Stimulated activated CD4-positive, alpha-beta T cell treated with anti-CD3 and anti-CD28 coated beads, Interleukin-1b, Interleukin-23, amount 100 ng/mL, for 24 hours (primary cell): Measurements from ENCODE around the gene FMN1.
"Not testable (repeated sequence)": the region's sequence is repeated elsewhere in the genome, so short reads cannot be mapped to it uniquely, and the experiment has no call there.

Source experiments
- DNase-seq, 4 experiments: peaks; one replicate each; pipeline ENCODE4 v3.0.0-alpha.2; 2020; ENCODE audit warnings: low read depth in 4 of 4, low spot score in 1 of 4

Gene FMN1

DNA sequence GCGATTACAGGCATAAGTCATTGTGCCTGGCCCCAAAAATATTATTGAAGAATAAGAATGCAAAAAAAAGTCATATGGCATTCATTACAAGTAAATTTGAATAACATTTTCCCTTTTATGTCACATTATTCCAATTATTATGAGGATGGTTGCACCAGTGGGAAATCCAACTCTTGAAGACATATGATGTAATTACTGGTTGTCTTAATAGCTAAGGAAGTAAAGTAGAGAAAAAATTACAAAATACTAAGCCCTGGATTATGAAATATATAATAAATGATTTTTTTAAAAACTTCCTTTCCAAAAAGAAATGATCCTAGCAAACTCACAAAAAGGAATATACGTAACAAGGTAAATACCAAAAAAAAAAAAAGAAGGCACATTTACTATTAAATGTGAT lies 98.9 kb downstream of the FMN1 start:
- no peak for DNase-seq

GRCh38 chr15:33094336-33094735 lies 100.2 kb downstream of the FMN1 start:
- DNase-seq = no peak

DNA sequence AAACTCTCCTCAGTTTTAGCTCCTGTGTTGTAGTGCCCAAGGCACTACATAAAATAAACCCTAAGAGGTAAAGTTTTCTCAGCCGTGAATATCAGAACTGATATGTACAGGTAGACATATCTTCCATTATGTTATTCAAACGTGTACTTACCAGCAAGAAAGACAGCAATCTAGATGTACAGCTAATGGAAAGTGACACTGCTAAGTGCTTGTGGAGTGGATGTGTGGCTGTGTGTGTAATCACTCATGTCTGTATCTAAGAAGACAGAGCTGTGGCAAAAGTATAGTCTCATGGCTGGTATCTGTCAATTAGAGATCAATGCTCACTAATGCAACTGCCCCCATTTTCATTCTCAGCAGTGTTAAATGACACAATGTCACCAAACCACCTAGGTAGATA lies 101.3 kb downstream of the FMN1 start:
- DNase-seq = no peak

DNA sequence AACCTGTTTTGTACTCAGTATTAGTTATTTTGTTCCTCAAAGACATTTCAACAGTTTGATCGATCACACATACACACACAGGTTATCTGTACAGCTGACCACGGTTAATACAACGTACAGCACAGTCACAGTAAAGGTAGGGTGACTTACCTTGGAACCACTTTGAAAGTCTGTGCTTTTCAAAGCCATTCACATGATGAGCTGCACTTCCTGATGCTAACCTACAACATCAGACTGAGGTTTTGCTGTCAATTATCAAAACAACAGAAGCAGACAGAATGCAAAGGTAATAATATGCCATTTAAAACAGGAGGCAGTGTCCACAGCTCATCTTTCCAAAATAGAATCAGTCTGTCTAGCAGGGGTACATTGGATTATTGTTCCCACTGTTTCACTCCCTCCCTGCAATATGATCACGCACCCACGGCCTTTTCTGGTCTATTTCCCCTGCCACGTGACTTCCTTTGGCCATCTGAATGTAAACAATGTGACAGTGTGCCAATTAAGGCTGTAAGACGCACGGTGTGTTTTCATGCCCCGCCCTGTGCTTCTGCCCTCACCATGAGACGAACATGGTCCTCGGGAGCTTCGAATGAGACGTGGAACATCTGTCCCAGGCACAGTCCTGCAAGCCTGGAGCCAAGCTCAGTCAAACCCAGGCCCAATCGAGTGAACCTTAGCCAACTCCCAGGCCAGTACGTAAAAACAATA lies 102.4 kb downstream of the FMN1 start:
- no peak for DNase-seq

DNA sequence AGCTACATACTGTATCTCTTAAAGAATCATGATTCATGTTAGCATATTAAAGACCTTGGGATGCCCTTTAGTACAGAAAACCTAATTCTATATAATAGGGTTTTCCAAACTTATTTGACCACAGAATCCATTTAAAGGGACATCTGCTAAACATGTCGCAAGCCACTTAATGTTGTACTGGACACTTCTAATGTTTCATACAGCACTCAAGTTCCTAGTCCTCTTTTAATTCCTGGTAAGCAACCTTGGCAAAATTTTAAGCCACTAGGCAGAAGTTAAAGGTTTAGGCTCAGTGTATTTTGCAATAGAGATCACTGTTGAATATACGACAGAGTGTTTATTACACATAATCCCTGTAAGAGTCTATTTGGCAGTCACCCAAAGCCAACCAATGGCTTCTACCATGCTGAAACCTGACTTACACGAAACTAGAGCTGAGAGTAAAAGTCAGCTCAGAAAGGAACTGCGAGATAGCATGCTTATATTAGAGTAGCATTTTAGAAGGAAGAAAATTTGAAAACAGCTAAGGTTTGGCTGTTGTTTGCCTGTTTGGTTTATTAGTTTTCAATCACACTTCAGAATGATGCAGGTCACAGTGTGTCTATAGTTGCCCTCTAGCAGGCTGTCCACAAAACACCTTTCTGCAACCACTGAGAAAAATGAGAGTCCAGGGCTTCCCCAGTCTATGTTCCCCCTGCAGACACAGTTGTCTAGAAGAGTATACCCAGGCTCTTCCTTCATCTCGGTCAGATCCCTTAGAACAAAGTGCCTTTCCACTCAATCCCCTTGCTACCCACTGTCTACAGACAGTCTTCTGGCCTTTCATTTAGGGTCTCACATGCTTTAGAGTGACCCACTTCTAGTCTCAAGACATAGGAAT lies 104.4 kb downstream of the FMN1 start:
- no peak for DNase-seq

- DNase-seq = no peak
Observed at GRCh38 chr15:33089165-33089877, 105.2 kb downstream of the FMN1 start.

- DNase-seq = no peak
Observed at GRCh38 chr15:33086500-33087121, 107.9 kb downstream of the FMN1 start.

DNA sequence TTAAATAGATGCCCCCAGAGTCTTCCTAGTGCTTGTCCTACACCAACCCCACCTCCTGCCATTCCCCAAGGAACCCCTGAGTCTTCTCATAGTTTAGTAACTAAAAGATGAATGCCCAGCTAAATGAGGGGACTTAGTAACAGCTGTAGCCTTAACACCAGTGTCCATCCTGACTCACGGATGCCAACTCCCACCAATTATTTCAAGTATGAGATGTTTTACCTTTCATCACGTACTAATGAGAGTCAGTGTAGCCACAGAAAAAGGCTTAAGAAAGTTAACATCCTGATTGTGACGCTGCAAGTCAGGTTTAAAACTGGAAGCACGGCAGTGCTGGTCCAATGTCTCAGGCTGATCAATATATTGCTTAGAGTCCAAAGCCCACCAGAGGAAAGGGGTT lies 109.9 kb downstream of the FMN1 start:
- no peak for DNase-seq

- DNase-seq = no peak
Observed at GRCh38 chr15:33083232-33084081, 111.1 kb downstream of the FMN1 start.

- no peak for DNase-seq
Observed at GRCh38 chr15:33080006-33080405, 114.5 kb downstream of the FMN1 start.

DNA sequence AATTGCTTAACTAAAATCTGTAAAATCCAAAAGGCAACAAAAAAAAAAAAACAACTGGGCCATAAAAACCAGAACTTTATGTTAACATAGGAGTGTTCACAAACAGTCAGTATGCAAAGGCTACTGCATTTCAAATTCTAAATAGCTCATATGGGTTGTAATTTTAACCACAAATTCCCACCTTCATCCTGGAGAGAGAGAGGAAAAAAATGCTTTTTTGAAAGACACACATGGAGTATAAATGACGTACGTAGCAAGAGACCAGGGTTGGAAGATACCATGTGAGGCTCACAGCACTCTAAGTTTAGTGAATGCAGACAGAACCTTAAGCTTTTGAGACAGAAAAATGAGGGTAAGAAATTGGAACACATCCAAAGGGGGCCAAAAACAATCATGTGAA lies 115.9 kb downstream of the FMN1 start:
- no peak for DNase-seq

DNA sequence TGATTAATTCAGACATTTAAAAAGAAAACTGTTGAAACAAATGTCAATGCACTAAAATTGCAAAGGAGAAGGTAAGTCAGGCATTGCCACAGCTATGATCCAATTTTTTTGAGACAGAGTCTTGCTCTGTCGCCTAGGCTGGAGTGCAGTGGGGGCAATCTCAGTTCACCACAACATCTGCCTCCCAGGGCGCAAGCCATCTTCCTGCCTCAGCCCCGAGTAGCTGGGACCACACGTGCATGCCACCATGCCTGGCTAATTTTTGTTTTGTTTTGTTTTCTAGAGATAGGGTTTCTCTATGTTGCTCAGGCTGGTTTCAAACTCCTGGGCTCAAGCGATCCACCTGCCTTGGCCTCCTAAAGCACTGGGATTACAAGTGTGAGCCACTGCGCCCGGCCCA lies 117.6 kb downstream of the FMN1 start:
- no peak for DNase-seq

- no peak for DNase-seq
Observed at GRCh38 chr15:33074942-33075341, 119.6 kb downstream of the FMN1 start.

DNA sequence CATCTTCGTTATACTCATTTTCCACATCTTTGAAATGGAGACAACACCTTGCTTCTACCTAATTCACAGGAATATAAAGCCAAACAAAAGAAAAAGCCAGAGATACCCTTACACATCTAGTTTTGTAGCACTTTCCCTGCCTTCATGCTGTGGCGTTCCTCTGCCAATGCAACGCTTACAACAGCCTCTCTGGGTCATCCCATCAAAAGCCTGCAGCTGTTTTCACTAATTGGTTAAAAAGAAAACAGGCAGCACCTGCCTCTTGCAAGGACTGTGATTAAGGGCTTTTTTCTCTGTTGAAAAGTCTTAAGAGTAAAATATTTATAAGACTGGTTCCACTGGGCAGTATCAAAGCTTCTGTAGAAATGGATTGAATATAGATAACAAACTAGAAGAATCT lies 120.3 kb downstream of the FMN1 start:
- no peak for DNase-seq

DNA sequence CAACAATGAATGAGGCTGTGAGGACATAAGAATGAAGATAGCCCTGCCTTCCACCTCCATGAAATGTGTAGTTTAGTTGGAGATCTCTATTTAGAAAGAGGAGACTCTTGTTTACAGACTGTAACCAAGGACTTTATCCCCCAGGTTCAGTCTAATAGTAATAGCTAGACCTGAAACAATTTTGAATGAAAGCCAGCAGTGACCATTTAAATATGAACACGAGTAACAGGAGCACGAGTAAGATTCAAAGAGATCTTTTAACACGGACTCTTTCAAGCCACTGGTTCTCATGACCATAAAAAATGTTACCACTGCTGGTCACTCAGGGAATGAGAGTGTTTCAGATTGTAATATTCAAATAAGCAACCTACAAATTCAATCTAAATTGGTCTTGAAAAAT lies 123.1 kb downstream of the FMN1 start:
- no peak for DNase-seq

DNA sequence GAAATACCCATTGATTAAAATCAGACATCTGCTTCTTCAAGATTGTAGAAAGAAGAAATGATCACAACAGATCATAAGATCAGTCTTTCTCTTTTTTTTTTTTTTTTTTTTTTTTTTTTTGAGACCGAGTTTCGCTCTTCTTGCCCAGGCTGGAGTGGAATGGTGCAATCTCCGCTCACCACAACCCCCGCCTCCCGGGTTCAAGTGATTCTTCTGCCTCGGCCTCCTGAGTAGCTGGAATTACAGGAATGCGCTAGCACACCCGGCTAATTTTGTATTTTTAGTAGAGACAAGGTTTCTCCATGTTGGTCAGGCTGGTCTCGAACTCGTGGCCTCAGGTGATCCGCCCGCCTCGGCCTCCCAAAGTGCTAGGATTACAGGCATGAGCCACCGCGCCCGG lies 124.6 kb downstream of the FMN1 start:
- DNase-seq = not testable (repeated sequence)

- DNase-seq = no peak
Observed at GRCh38 chr15:33069161-33069560, 125.4 kb downstream of the FMN1 start.

DNA sequence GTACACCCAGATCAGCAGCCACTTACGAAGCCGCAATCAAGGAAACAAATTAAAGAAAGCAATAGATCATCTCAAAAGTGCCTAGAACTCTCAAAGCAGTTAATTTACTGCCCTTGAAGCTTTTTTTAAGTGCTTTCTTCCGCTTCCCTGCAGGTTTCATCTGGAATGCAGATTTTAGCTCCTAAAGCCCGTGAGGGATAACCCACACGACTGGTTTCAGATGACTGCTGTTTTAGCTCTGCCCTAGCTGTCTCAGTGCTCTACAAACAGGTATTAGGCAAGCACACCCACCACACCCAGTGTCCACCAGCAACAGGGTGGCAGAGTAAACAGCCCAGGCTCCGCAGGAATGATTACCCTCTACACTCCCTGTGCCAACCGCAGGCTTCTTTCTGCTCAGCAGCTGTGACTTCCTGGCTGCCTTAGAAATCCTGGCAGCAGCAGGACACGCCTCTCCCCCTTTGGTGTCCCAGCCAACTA lies 126.0 kb downstream of the FMN1 start:
- no peak for DNase-seq

- DNase-seq = peak in 1 of 4 experiments; percentile 4
Observed at GRCh38 chr15:33068007-33068481, 126.5 kb downstream of the FMN1 start.

GRCh38 chr15:33067456-33067855 lies 127.1 kb downstream of the FMN1 start:
- no peak for DNase-seq
